ENCODE measurements around the gene GUCD1. TPM values are rescaled to one million over a fixed set of nuclear protein-coding genes. Genes with fewer than 3 reads are reported as not detected.
A peak's percentile ranks its signal among the peaks of the same experiment; 100 is the strongest.
"Not testable (repeated sequence)": the region's sequence is repeated elsewhere in the genome, so short reads cannot be mapped to it uniquely, and the experiment has no call there.

Gene GUCD1
- total RNA-seq: 81.8 and 120 TPM in 2 replicates

DNA sequence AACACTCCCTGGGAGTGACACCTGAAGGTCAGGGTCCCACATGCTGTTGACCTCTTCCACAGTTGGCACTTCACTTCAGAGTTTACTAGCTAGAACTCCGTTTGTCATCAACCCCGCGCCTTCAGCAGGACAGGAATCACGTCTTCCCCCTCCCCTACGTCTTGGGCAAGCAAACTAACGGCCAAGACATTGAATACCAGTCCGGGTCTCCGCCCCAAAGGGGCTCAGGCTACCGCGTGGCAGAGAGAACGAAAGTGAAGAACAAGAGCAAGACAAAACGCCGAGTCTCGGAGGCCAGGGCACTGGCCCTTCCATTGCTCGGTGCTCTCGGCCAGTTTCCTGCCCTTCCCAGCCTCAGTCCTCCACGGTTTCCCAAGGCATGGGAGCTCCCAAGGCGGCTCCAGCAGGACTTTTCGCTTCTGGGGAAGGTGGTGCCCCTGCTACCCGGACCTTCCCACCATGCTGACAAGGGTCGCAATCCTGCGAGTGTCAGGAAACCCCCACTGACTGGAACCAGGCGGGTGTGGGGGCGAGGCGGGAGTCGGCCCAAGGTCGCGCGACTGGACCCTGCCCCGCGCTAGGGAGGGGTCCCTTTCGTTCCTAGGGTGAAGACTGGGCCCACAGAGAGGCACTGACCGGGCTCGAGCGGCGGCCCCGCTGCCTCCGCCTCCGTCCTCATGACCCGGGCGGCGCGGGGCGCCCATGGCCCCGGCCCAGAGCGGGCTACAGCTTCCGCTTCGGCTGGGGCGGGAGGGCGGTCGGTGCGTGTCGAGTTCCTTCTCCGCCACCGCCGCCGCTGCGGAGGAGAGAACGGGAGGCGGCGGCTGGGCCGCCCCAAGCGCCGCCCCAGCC lies at the start of gene GUCD1:
Gene GUCD1 (minus strand): TSS at position 826 of the 852 bp plus-strand sequence. CDS start 147 bp downstream, at position 679.
- no peak for DNase-seq (ENCODE audit: low read depth)
- H3K4me3 ChIP-seq (ENCODE audit: low read depth, low read length): peak within 1 kb of the TSS; percentile 90
- no peaks in the 10 kb centered on the region for H3K36me3 ChIP-seq (ENCODE audit: control insufficient read depth, insufficient read depth, low read length)
- H3K27me3 ChIP-seq (ENCODE audit: control insufficient read depth, insufficient read depth, low read length): no peaks in the 10 kb centered on the region
- TF ChIP-seq, protein P1, sequence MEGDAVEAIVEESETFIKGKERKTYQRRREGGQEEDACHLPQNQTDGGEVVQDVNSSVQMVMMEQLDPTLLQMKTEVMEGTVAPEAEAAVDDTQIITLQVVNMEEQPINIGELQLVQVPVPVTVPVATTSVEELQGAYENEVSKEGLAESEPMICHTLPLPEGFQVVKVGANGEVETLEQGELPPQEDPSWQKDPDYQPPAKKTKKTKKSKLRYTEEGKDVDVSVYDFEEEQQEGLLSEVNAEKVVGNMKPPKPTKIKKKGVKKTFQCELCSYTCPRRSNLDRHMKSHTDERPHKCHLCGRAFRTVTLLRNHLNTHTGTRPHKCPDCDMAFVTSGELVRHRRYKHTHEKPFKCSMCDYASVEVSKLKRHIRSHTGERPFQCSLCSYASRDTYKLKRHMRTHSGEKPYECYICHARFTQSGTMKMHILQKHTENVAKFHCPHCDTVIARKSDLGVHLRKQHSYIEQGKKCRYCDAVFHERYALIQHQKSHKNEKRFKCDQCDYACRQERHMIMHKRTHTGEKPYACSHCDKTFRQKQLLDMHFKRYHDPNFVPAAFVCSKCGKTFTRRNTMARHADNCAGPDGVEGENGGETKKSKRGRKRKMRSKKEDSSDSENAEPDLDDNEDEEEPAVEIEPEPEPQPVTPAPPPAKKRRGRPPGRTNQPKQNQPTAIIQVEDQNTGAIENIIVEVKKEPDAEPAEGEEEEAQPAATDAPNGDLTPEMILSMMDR (IDR thresholded peaks at IDR 0.05; ENCODE audit: insufficient read depth, low read length, poor library complexity, severe bottlenecking): no peak

DNA sequence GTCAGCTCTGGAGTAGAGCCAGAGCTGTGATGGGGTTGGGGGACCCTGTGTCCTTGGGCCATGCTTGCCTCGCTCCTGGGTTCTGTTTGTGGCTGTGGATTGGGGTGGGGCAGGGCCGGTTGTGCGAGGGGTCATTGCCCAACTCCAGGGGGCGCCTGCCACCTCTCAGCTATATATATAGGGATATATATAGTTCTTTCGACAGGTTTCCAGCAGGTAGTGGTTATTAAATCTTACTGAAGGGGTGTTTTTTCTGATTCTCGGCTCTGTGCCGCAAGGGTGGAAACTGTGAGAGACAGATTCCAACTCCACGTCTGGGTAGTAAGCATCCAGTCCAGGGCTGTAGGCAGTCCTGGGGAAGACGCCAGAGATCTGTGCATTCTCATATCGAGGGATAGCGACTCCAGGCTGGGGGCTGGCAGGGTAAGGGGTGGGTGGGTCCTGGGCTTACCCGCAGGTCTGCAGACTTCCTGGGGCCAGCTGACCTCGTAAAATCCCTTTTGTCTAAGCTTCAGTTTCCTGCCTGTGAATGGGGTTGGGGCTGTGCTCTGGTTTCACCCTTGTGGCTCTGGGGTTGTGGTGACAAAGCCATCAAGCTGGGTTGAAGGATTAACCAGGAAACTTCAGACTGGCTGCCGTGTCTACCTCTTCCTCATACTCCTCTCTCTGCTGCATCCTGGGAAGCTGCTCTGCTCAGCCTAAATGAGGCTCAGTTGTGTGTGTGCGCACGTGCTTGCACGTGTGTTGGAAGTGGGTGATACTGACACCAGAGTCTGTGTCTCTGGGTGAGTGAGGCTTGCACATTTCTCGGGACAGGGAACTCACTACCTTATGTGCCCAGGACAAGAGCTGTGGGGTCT lies 49.1 kb upstream of the GUCD1 start:
- not testable (repeated sequence) for DNase-seq (ENCODE audit: low read depth); H3K36me3 ChIP-seq (ENCODE audit: control insufficient read depth, insufficient read depth, low read length); H3K27me3 ChIP-seq (ENCODE audit: control insufficient read depth, insufficient read depth, low read length)
- TF ChIP-seq, protein P1 (IDR thresholded peaks at IDR 0.05; ENCODE audit: insufficient read depth, low read length, poor library complexity, severe bottlenecking): peak; percentile 23
- peak overlapping the region; percentile 44 for H3K4me3 ChIP-seq (ENCODE audit: low read depth, low read length)

DNA sequence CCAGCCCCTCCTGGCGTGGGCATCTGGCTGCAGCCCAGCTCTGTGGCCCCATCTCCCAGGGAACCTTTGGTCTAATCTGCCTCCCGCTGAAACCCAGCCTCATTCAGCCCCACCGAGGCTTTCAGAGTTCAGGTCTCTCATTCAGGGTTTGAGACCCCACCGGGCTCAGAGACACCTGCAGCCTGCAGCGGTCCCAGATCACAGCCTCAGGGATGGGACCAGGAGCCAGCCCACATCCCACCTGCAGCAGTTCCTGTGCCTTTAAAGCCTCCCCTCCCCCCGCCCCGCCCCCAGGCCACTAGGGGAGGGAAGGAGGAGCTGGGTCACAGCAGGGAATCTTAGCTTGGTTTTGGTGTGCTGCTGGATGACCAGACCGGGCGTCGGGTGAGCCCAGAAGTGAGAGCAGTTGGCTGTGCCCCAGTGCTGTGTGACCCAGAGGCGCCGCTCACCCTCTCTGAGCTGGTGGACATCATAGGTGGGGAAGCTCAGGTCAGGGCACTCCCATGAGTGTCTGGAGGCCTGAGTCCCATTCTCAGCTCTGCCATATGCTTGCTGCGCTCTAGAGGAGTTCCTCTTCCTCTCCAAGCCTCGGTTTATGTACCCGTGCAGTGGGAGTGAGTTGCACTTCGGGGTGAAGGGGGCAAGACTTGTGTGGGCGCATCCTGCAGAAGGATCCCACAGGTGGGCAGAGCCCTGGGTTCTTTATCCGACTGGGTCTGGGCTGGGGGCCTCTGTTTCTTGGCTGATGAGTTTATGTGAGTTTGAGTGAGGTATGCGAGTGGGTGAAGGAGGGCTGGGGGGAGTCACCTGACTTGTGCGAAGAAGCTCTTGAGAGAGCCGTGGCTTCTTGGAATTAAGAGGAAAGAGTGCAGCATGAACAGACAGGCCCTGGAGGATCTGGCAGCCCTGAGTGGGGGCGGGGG lies 48.2 kb upstream of the GUCD1 start, which contains the start of gene GGT1:
Gene GGT1 (plus strand): TSS at position 347 of the 923 bp plus-strand sequence. CDS start 7,889 bp downstream, outside the sequence.
- not testable (repeated sequence) for H3K36me3 ChIP-seq (ENCODE audit: control insufficient read depth, insufficient read depth, low read length); DNase-seq (ENCODE audit: low read depth); H3K27me3 ChIP-seq (ENCODE audit: control insufficient read depth, insufficient read depth, low read length)
- peak within 1 kb of the TSS; percentile 44 for H3K4me3 ChIP-seq (ENCODE audit: low read depth, low read length)

DNA sequence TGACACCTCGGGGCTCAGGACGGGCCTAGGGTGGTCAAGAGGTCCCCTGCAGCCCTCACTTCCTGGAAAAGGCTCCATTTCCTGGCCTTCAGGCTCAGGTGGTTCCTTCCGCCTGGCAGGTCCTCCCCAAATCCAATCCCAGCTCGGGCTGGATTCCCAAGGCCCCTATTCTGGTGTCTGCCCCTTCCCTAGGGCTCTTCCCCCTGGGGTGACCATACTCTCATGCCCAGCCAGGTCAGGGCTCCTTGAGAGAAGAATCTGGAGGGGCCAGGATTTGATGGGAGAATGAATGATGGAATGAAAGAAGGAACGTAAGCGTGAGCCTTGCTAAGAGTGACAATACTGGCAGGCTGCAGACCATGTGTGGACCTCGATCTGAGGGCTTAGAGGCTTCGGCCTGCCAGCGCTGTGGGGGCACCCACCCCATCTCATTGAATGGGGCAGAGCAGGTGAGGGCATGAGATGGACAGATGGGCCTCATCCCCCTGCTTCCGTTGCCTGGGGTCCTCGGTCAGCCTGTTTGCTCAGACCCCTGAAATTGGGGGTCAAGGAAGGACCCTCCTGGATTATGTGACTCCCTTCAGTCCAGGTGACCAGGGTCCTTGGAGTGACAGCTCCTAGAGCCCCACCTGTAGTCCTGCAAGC lies 47.3 kb upstream of the GUCD1 start:
- not testable (repeated sequence) for H3K4me3 ChIP-seq (ENCODE audit: low read depth, low read length); H3K36me3 ChIP-seq (ENCODE audit: control insufficient read depth, insufficient read depth, low read length); H3K27me3 ChIP-seq (ENCODE audit: control insufficient read depth, insufficient read depth, low read length); DNase-seq (ENCODE audit: low read depth)

DNA sequence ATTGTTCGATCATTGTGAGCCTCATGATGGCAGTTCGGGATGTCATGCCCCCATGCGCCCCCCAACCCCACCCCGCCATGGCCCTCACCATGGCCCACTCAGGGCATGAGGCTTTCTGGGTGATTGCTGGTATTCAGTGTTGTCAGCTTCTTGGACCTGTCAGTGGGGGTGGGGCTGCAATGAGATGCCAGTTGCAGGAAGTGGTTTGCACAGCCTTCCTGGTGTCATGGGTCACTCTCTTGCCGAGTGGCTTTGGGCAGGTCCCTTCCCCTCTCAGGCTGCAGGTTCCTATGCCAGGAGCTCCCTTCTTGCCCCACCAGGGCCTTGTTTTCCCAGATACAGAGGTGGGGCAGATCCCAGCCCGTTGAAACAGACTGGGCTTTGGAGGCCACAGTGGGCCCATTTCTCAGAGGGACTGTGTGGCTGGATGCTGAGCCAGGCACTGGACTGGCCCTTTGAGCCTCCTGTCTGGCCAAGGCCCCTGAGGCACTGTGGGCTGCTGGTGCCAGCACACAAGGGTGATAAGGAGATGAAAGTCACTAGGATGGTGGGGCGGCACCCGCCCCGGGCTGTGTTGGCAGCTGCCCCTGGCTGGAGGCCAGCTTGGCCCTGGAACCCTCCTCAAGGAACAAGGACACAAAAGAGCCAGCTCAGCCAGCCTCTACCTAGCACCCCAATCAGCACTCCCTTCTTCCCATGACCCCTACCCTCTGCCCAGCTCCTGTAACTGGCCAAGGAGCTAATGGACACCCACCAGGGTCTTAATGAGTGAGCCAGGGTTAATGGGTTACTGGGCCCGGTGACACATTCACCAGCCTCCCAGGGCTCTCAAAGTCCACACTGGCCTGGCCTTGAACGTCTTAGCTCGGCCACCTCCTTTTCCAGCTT lies 46.5 kb upstream of the GUCD1 start:
- Histone ChIP-seq H3K27me3 (ENCODE audit: control insufficient read depth, insufficient read depth, low read length) (no peaks in the 10 kb centered on the region), H3K36me3 (ENCODE audit: control insufficient read depth, insufficient read depth, low read length) (no peaks in the 10 kb centered on the region), H3K4me3 (ENCODE audit: low read depth, low read length) (no peak overlapping the region)
- TF ChIP-seq, protein P1 (IDR thresholded peaks at IDR 0.05; ENCODE audit: insufficient read depth, low read length, poor library complexity, severe bottlenecking): no peak
- no peak for DNase-seq (ENCODE audit: low read depth)

- not testable (repeated sequence) for DNase-seq (ENCODE audit: low read depth); H3K27me3 ChIP-seq (ENCODE audit: control insufficient read depth, insufficient read depth, low read length); H3K4me3 ChIP-seq (ENCODE audit: low read depth, low read length); H3K36me3 ChIP-seq (ENCODE audit: control insufficient read depth, insufficient read depth, low read length)
Observed at GRCh38 chr22:24599958-24600715, 45.2 kb upstream of the GUCD1 start.
